Karpas-422 (cell line): ENCODE data around the gene SMYD3. TPM values are rescaled to one million over a fixed set of nuclear protein-coding genes. Genes with fewer than 3 reads are reported as not detected.
"Not testable (repeated sequence)": the region's sequence is repeated elsewhere in the genome, so short reads cannot be mapped to it uniquely, and the experiment has no call there.

ENCODE experiments used
- DNase-seq: peaks from one replicate; pipeline ENCODE4 v3.0.0-alpha.2; 2015
- H2AFZ ChIP-seq: fragments of 200-600 bp; sonication (generic); 2 replicates; pipeline ENCODE4 v1.6.1; 2014; ENCODE audit warnings: antibody characterized with exemption, low read length, mixed read lengths
- H3K27ac ChIP-seq: fragments of 200-600 bp; sonication (generic); 2 replicates; pipeline ENCODE4 v1.5.1; 2014; ENCODE audit warnings: mild to moderate bottlenecking, low read length, moderate library complexity
- H3K27me3 ChIP-seq: fragments of 200-600 bp; sonication (generic); 2 replicates; pipeline ENCODE4 v1.6.1; 2014; ENCODE audit warnings: low read length, mixed read lengths
- H3K36me3 ChIP-seq: fragments of 200-600 bp; sonication (generic); 2 replicates; pipeline ENCODE4 v1.6.1; 2014; ENCODE audit warnings: low read length, mixed read lengths; ENCODE audit not compliant: insufficient read depth
- H3K4me1 ChIP-seq: fragments of 200-600 bp; sonication (generic); 2 replicates; pipeline ENCODE4 v1.6.1; 2014; ENCODE audit warnings: mild to moderate bottlenecking, low read length, mixed read lengths
- H3K4me2 ChIP-seq: fragments of 200-600 bp; sonication (generic); 2 replicates; pipeline ENCODE4 v1.6.1; 2014; ENCODE audit warnings: low read length, low read depth, mild to moderate bottlenecking; ENCODE audit not compliant: poor library complexity, severe bottlenecking
- H3K4me3 ChIP-seq: fragments of 200-600 bp; sonication (generic); 2 replicates; pipeline ENCODE4 v1.5.1; 2014; ENCODE audit warnings: mild to moderate bottlenecking, antibody characterized with exemption, low read length, mixed read lengths
- H3K79me2 ChIP-seq: fragments of 200-600 bp; sonication (generic); 2 replicates; pipeline ENCODE4 v1.6.1; 2014; ENCODE audit warnings: mild to moderate bottlenecking, low read length, mixed read lengths
- H3K9ac ChIP-seq: fragments of 200-600 bp; sonication (generic); 2 replicates; pipeline ENCODE4 v1.6.0; 2014; ENCODE audit warnings: low read length
- H3K9me2 ChIP-seq: fragments of 200-600 bp; sonication (generic), shearing (Covaris generic); replicated peaks from 2 replicates; pipeline ENCODE4 v1.6.0; 2014; ENCODE audit warnings: mild to moderate bottlenecking, low read length, moderate library complexity; ENCODE audit not compliant: insufficient read depth
- H3K9me3 ChIP-seq: fragments of 300-700, 200-600 bp; sonication (generic); 2 replicates; pipeline ENCODE4 v1.6.1; 2014; ENCODE audit warnings: low read length, mixed read lengths
- H4K20me1 ChIP-seq: fragments of 200-600 bp; sonication (generic); 2 replicates; pipeline ENCODE4 v1.6.1; 2014; ENCODE audit warnings: mild to moderate bottlenecking, antibody characterized with exemption, low read length, low read depth; ENCODE audit not compliant: insufficient read depth
- total RNA-seq: library from RNA; depleted of rRNA; stranded (reverse); fragments of >200 nt; shearing (Covaris generic); gene quantifications from 2 replicates; pipeline ENCODE4 v1.2.3, GENCODE V29; 2014; ENCODE audit warnings: low replicate concordance

The SMYD3 gene
- total RNA-seq, 1 experiment from 2014 or later: 67.1 TPM

- H4K20me1 ChIP-seq, H3K9ac ChIP-seq, H3K4me3 ChIP-seq, H3K27me3 ChIP-seq, H3K4me1 ChIP-seq, H3K36me3 ChIP-seq, H2AFZ ChIP-seq, H3K79me2 ChIP-seq, H3K4me2 ChIP-seq, H3K9me2 ChIP-seq, DNase-seq, H3K27ac ChIP-seq, H3K9me3 ChIP-seq: not testable (repeated sequence)
Observed at GRCh38 chr1:246329292-246329691, 177.8 kb downstream of the SMYD3 start.

GRCh38 chr1:246324711-246325110 lies 182.4 kb downstream of the SMYD3 start:
- H3K4me3 ChIP-seq: no peak overlapping the region
- H4K20me1 ChIP-seq: no peaks in the 10 kb centered on the region
- H3K9ac ChIP-seq: no peak overlapping the region
- H3K36me3 ChIP-seq: no peaks in the 10 kb centered on the region; the same call in 1 of the 2 replicates
- peaks cover under 1% of the 10 kb centered on the region; the same call in 1 of the 2 replicates for H3K9me3 ChIP-seq
- H3K9me2 ChIP-seq: no peaks in the 10 kb centered on the region
- no peak overlapping the region for H2AFZ ChIP-seq
- peaks cover under 1% of the 10 kb centered on the region; the same call in 1 of the 2 replicates for H3K79me2 ChIP-seq
- H3K4me2 ChIP-seq: no peak overlapping the region
- DNase-seq: peak; percentile 42
- no peaks in the 10 kb centered on the region for H3K4me1 ChIP-seq
- no peaks in the 10 kb centered on the region for H3K27me3 ChIP-seq
- H3K27ac ChIP-seq: no peak overlapping the region

- H2AFZ ChIP-seq, H3K4me1 ChIP-seq, H3K9me3 ChIP-seq, H3K27ac ChIP-seq, H3K9ac ChIP-seq, H3K27me3 ChIP-seq, H4K20me1 ChIP-seq, H3K79me2 ChIP-seq, H3K4me2 ChIP-seq, H3K9me2 ChIP-seq, H3K4me3 ChIP-seq, DNase-seq, H3K36me3 ChIP-seq: not testable (repeated sequence)
Observed at GRCh38 chr1:246324033-246324432, 183.0 kb downstream of the SMYD3 start.

- H3K9ac ChIP-seq: no peak overlapping the region
- no peaks in the 10 kb centered on the region for H3K9me2 ChIP-seq
- H3K4me2 ChIP-seq: no peak overlapping the region
- H4K20me1 ChIP-seq: no peaks in the 10 kb centered on the region
- H3K4me3 ChIP-seq: no peak overlapping the region
- no peaks in the 10 kb centered on the region for H3K4me1 ChIP-seq
- no peak overlapping the region for H3K27ac ChIP-seq
- H2AFZ ChIP-seq: no peak overlapping the region
- H3K36me3 ChIP-seq: no peaks in the 10 kb centered on the region
- H3K9me3 ChIP-seq: no peaks in the 10 kb centered on the region
- H3K79me2 ChIP-seq: peaks cover 9% of the 10 kb centered on the region
- DNase-seq: no peak
- no peaks in the 10 kb centered on the region for H3K27me3 ChIP-seq
Observed at GRCh38 chr1:246320286-246320685, 186.8 kb downstream of the SMYD3 start.

GRCh38 chr1:246319083-246319714 lies 187.9 kb downstream of the SMYD3 start:
- Histone ChIP-seq H3K9me2 (no peaks in the 10 kb centered on the region), H4K20me1 (no peaks in the 10 kb centered on the region), H3K4me1 (no peaks in the 10 kb centered on the region), H3K9me3 (no peaks in the 10 kb centered on the region), H3K27ac (no peak overlapping the region), H3K4me2 (no peak overlapping the region), H3K36me3 (no peaks in the 10 kb centered on the region), H2AFZ (no peak overlapping the region), H3K9ac (no peak overlapping the region), H3K79me2 (peaks cover 9% of the 10 kb centered on the region), H3K4me3 (no peak overlapping the region), H3K27me3 (no peaks in the 10 kb centered on the region)
- DNase-seq: no peak

GRCh38 chr1:246318622-246319021 lies 188.5 kb downstream of the SMYD3 start:
- H3K9me2 ChIP-seq: no peaks in the 10 kb centered on the region

GRCh38 chr1:246318036-246318359 lies 189.1 kb downstream of the SMYD3 start:
- no peaks in the 10 kb centered on the region for H3K36me3 ChIP-seq
- DNase-seq: no peak
- no peak overlapping the region for H3K27ac ChIP-seq
- no peak overlapping the region for H3K4me2 ChIP-seq
- H2AFZ ChIP-seq: no peak overlapping the region
- H3K9ac ChIP-seq: no peak overlapping the region
- peaks cover 9% of the 10 kb centered on the region for H3K79me2 ChIP-seq
- no peaks in the 10 kb centered on the region for H3K4me1 ChIP-seq
- no peaks in the 10 kb centered on the region for H3K9me2 ChIP-seq
- no peaks in the 10 kb centered on the region for H3K9me3 ChIP-seq
- H4K20me1 ChIP-seq: no peaks in the 10 kb centered on the region
- H3K27me3 ChIP-seq: no peaks in the 10 kb centered on the region
- H3K4me3 ChIP-seq: no peak overlapping the region

More at GRCh38 chr1:246318622-246319021, 188.5 kb downstream of the SMYD3 start:
- H3K36me3 ChIP-seq: no peaks in the 10 kb centered on the region
- no peaks in the 10 kb centered on the region for H3K27me3 ChIP-seq
- no peak overlapping the region for H3K27ac ChIP-seq
- no peak for DNase-seq
- peaks cover 9% of the 10 kb centered on the region for H3K79me2 ChIP-seq
- H3K4me2 ChIP-seq: no peak overlapping the region
- no peaks in the 10 kb centered on the region for H4K20me1 ChIP-seq
- no peak overlapping the region for H2AFZ ChIP-seq
- no peaks in the 10 kb centered on the region for H3K4me1 ChIP-seq
- no peak overlapping the region for H3K9ac ChIP-seq
- H3K9me3 ChIP-seq: no peaks in the 10 kb centered on the region
- H3K4me3 ChIP-seq: no peak overlapping the region

- Histone ChIP-seq H3K79me2 (peaks cover 9% of the 10 kb centered on the region), H3K36me3 (no peaks in the 10 kb centered on the region), H3K9ac (no peak overlapping the region), H2AFZ (no peak overlapping the region), H3K4me2 (no peak overlapping the region), H3K4me3 (no peak overlapping the region), H3K27ac (no peak overlapping the region), H4K20me1 (no peaks in the 10 kb centered on the region), H3K9me2 (no peaks in the 10 kb centered on the region), H3K4me1 (no peaks in the 10 kb centered on the region), H3K9me3 (no peaks in the 10 kb centered on the region), H3K27me3 (no peaks in the 10 kb centered on the region)
- no peak for DNase-seq
Observed at GRCh38 chr1:246317332-246318035, 189.6 kb downstream of the SMYD3 start.
